ENCODE data around the gene L1TD1. TPM values are rescaled to one million over a fixed set of nuclear protein-coding genes. Genes with fewer than 3 reads are reported as not detected.

The L1TD1 gene
- polyA plus RNA-seq, 1 experiment, result not detected

- DNase-seq (ENCODE audit: low read depth), result no peak
- TF ChIP-seq CTCF (IDR thresholded peaks at IDR 0.05; ENCODE audit: insufficient read depth, low read depth, low read length), result no peak
- Histone ChIP-seq H3K36me3 (ENCODE audit: control insufficient read depth, insufficient read depth, low read length) (no peaks in the 10 kb centered on the region), H3K27me3 (ENCODE audit: control insufficient read depth, insufficient read depth, low read length) (no peaks in the 10 kb centered on the region), H3K4me3 (ENCODE audit: low read depth, low read length) (no peak overlapping the region)
- CTCF ChIA-PET, result interaction anchor here (1.0 kb wide), 1 partner anchor 10 kb away, joined by 4 read pairs; no protein-coding TSS in a partner anchor
- POLR2A ChIA-PET, result no interaction called here
Observed at GRCh38 chr1:62228883-62229187, 34.2 kb downstream of the L1TD1 start.

- Histone ChIP-seq H3K4me3 (ENCODE audit: low read depth, low read length) (no peak overlapping the region), H3K27me3 (ENCODE audit: control insufficient read depth, insufficient read depth, low read length) (no peaks in the 10 kb centered on the region), H3K36me3 (ENCODE audit: control insufficient read depth, insufficient read depth, low read length) (no peaks in the 10 kb centered on the region)
- CTCF ChIA-PET, result interaction anchor here (1.0 to 1.3 kb wide), 4 partner anchors 10 to 86 kb away, joined by 3 to 4 read pairs (median 4); no protein-coding TSS in a partner anchor
- DNase-seq (ENCODE audit: low read depth), result no peak
- POLR2A ChIA-PET, result no interaction called here
- TF ChIP-seq CTCF (IDR thresholded peaks at IDR 0.05; ENCODE audit: insufficient read depth, low read depth, low read length), result no peak
Observed at GRCh38 chr1:62229468-62229867, 34.8 kb downstream of the L1TD1 start.

GRCh38 chr1:62229932-62230331 is 35.3 kb downstream of the L1TD1 start:
- no peaks in the 10 kb centered on the region for H3K27me3 ChIP-seq (ENCODE audit: control insufficient read depth, insufficient read depth, low read length)
- H3K4me3 ChIP-seq (ENCODE audit: low read depth, low read length), result no peak overlapping the region
- TF ChIP-seq CTCF (IDR thresholded peaks at IDR 0.05; ENCODE audit: insufficient read depth, low read depth, low read length), result no peak
- no peak for DNase-seq (ENCODE audit: low read depth)
- ChIA-PET CTCF (interaction anchor here (1.0 to 1.3 kb wide), 4 partner anchors 11 to 86 kb away, joined by 3 to 4 read pairs (median 4); no protein-coding TSS in a partner anchor), POLR2A (no interaction called here)
- no peaks in the 10 kb centered on the region for H3K36me3 ChIP-seq (ENCODE audit: control insufficient read depth, insufficient read depth, low read length)

GRCh38 chr1:62230718-62231117 is 36.1 kb downstream of the L1TD1 start:
- Histone ChIP-seq H3K36me3 (ENCODE audit: control insufficient read depth, insufficient read depth, low read length) (no peaks in the 10 kb centered on the region), H3K27me3 (ENCODE audit: control insufficient read depth, insufficient read depth, low read length) (no peaks in the 10 kb centered on the region), H3K4me3 (ENCODE audit: low read depth, low read length) (no peak overlapping the region)
- TF ChIP-seq CTCF (IDR thresholded peaks at IDR 0.05; ENCODE audit: insufficient read depth, low read depth, low read length), result no peak
- POLR2A ChIA-PET, result interaction anchor here (1.0 kb wide), 1 partner anchor 10 kb away, joined by 3 read pairs; no protein-coding TSS in a partner anchor
- CTCF ChIA-PET, result interaction anchor here (0.9 to 1.3 kb wide), 3 partner anchors 33 to 108 kb away, joined by 3 to 4 read pairs (median 3); no protein-coding TSS in a partner anchor
- DNase-seq (ENCODE audit: low read depth), result peak; percentile 76

GRCh38 chr1:62232871-62233278 is 38.2 kb downstream of the L1TD1 start:
- H3K36me3 ChIP-seq (ENCODE audit: control insufficient read depth, insufficient read depth, low read length), result no peaks in the 10 kb centered on the region
- POLR2A ChIA-PET, result no interaction called here
- CTCF ChIA-PET, result no interaction called here
- no peaks in the 10 kb centered on the region for H3K27me3 ChIP-seq (ENCODE audit: control insufficient read depth, insufficient read depth, low read length)
- no peak overlapping the region for H3K4me3 ChIP-seq (ENCODE audit: low read depth, low read length)
- no peak for TF ChIP-seq CTCF (IDR thresholded peaks at IDR 0.05; ENCODE audit: insufficient read depth, low read depth, low read length)
- no peak for DNase-seq (ENCODE audit: low read depth)
